SK-N-SH (cell line): Measurements from ENCODE around the gene SSRP1. TPM values are rescaled to one million over a fixed set of nuclear protein-coding genes. Genes with fewer than 3 reads are reported as not detected.

Experiments
- CTCF ChIA-PET: fragments of 300-600, 350-600 bp; formaldehyde crosslinking; extraction: SDS; loops from one replicate; lab custom pipeline; 2021; lab: Yijun Ruan, JAX
- POLR2A ChIA-PET: fragments of 350-600 bp; sonication (Branson Sonifier 250); formaldehyde crosslinking; extraction: SDS; loops from one replicate; lab custom pipeline; 2020; ENCODE audit warnings: antibody characterized with exemption, inconsistent platforms; lab: Yijun Ruan, JAX
- DNase-seq: peaks from one replicate; pipeline ENCODE4 v3.0.0; 2012
- H2AFZ ChIP-seq: fragments of 200-600 bp; sonication (generic); 2 replicates; pipeline ENCODE4 v1.8.1; 2016; ENCODE audit warnings: antibody characterized with exemption, mild to moderate bottlenecking, low read depth
- H3F3A ChIP-seq: fragments of 200-600 bp; sonication (generic); replicated peaks from 2 replicates; pipeline ENCODE3; 2016; ENCODE audit warnings: antibody characterized with exemption, mild to moderate bottlenecking; ENCODE audit not compliant: insufficient read depth
- H3K27ac ChIP-seq, 2 experiments: fragments of 200-500 bp in 1 of 2; fragments of 200-600 bp in 1 of 2; sonication (Bioruptor generic) in 1 of 2; sonication (generic), shearing (Covaris generic) in 1 of 2; 2 replicates each; pipeline versions ENCODE4 v1.5.1 to v1.6.1; 2014 to 2016; ENCODE audit warnings: low read depth in 2 of 2, inconsistent platforms in 1 of 2, low read length in 1 of 2, mild to moderate bottlenecking in 1 of 2, mixed read lengths in 1 of 2
- H3K27me3 ChIP-seq: fragments of 200-600 bp; sonication (generic), shearing (Covaris generic); 2 replicates; pipeline ENCODE4 v1.6.1; 2016; ENCODE audit warnings: mixed run types; ENCODE audit not compliant: insufficient read depth
- H3K36me3 ChIP-seq, 2 experiments: fragments of 200-500 bp in 1 of 2; fragments of 200-600 bp in 1 of 2; sonication (Bioruptor generic) in 1 of 2; sonication (generic) in 1 of 2; replicated peaks in 1 of 2; 2 replicates each; pipeline versions ENCODE3 to v1.5.1; 2014 to 2016; ENCODE audit warnings: low read length in 1 of 2, mild to moderate bottlenecking in 1 of 2; ENCODE audit not compliant: insufficient read depth in 2 of 2, control insufficient read depth in 1 of 2
- H3K4me1 ChIP-seq, 2 experiments: fragments of 200-500 bp in 1 of 2; fragments of 200-600 bp in 1 of 2; sonication (Bioruptor generic) in 1 of 2; sonication (generic), shearing (Covaris generic) in 1 of 2; 2 replicates each; pipeline versions ENCODE4 v1.5.1 to v1.6.1; 2014 to 2016; ENCODE audit warnings: low read depth in 1 of 2, low read length in 1 of 2, mixed run types in 1 of 2; ENCODE audit not compliant: insufficient read depth in 2 of 2, control insufficient read depth in 1 of 2
- H3K4me2 ChIP-seq: fragments of 200-600 bp; sonication (generic), shearing (Covaris generic); 2 replicates; pipeline ENCODE4 v1.6.1; 2017; ENCODE audit warnings: mixed run types
- H3K4me3 ChIP-seq, 2 experiments: fragments of 200-500 bp in 1 of 2; fragments of 200-600 bp in 1 of 2; sonication (Bioruptor generic) in 1 of 2; sonication (generic), shearing (Covaris generic) in 1 of 2; 2 replicates each; pipeline versions ENCODE4 v1.5.1 to v1.8.1; 2014 to 2016; ENCODE audit warnings: low read depth in 2 of 2, inconsistent platforms in 1 of 2, low read length in 1 of 2, mild to moderate bottlenecking in 1 of 2, mixed read lengths in 1 of 2, moderate library complexity in 1 of 2
- H3K79me2 ChIP-seq: fragments of 200-600 bp; sonication (generic); 2 replicates; pipeline ENCODE4 v1.8.1; 2017; ENCODE audit warnings: mild to moderate bottlenecking; ENCODE audit not compliant: insufficient read depth
- H3K9ac ChIP-seq: fragments of 200-600 bp; sonication (generic); 2 replicates; pipeline ENCODE4 v1.6.1; 2017; ENCODE audit warnings: mixed run types
- H3K9me2 ChIP-seq: fragments of 200-600 bp; sonication (generic); 2 replicates; pipeline ENCODE4 v1.6.1; 2017; ENCODE audit warnings: mixed run types
- H3K9me3 ChIP-seq: fragments of 200-600 bp; sonication (generic); 2 replicates; pipeline ENCODE4 v1.6.1; 2017; ENCODE audit warnings: mixed run types, mild to moderate bottlenecking, moderate library complexity
- H4K20me1 ChIP-seq: fragments of 200-600 bp; sonication (generic); 2 replicates; pipeline ENCODE4 v1.6.1; 2017; ENCODE audit warnings: mild to moderate bottlenecking, mixed run types; ENCODE audit not compliant: insufficient read depth
- CHD2 ChIP-seq: fragments of 150-350 bp; IDR thresholded peaks from 2 replicates; pipeline ENCODE4 v1.6.1; 2018; ENCODE audit warnings: low read length; ENCODE audit not compliant: partially characterized antibody
- EZH2phosphoT487 ChIP-seq: fragments of 200-600 bp; sonication (generic); IDR thresholded peaks from 2 replicates; pipeline ENCODE4 v1.6.1; 2017; ENCODE audit warnings: low read depth, mixed run types, mild to moderate bottlenecking, antibody characterized with exemption, moderate library complexity, borderline replicate concordance
- FOXJ3 ChIP-seq: sonication (generic); formaldehyde crosslinking; IDR thresholded peaks from 2 replicates; pipeline ENCODE4 v1.5.1; 2020; ENCODE audit warnings: mild to moderate bottlenecking, missing genetic modification reagents
- FOXM1 ChIP-seq: IDR thresholded peaks from 2 replicates; pipeline ENCODE4 v1.4.0; 2012; ENCODE audit warnings: low read depth, mild to moderate bottlenecking
- GATA2 ChIP-seq: sonication (generic); formaldehyde crosslinking; IDR thresholded peaks from 2 replicates; pipeline ENCODE4 v1.5.0; 2020; ENCODE audit warnings: mild to moderate bottlenecking, missing genetic modification reagents
- NFIC ChIP-seq: IDR thresholded peaks from 2 replicates; pipeline ENCODE4 v1.4.0; 2012; ENCODE audit warnings: borderline replicate concordance
- PBX3 ChIP-seq: IDR thresholded peaks from 2 replicates; pipeline ENCODE4; 2012
- TCF12 ChIP-seq: IDR thresholded peaks from 2 replicates; pipeline ENCODE4 v1.4.0; 2012
- YY1 ChIP-seq: IDR thresholded peaks from 2 replicates; pipeline ENCODE4 v1.4.0; 2012; ENCODE audit warnings: low read depth, mild to moderate bottlenecking
- WGBS: methylation state at CpG from one replicate; pipeline ENCODE4 v1.1.6; 2017; ENCODE audit warnings: low lambda C conversion rate; 5-methylcytosine and 5-hydroxymethylcytosine counted together
- polyA plus RNA-seq, 3 experiments: library from polyadenylated mRNA; depleted of rRNA; stranded (reverse); fragments of >200 nt; gene quantifications; 2 replicates each; pipeline ENCODE4 v1.2.3, GENCODE V29; 2012
- TF ChIP-seq, protein P1 (sequence below): IDR thresholded peaks from 2 replicates; pipeline ENCODE4 v1.4.0; 2012; ENCODE audit warnings: low read depth, borderline replicate concordance
- TF ChIP-seq, protein P2 (sequence below): fragments of 150-350 bp; IDR thresholded peaks from 2 replicates; pipeline ENCODE4 v1.6.1; 2016; ENCODE audit warnings: mild to moderate bottlenecking, low read depth, low read length
- TF ChIP-seq, protein P3 (sequence below): fragments of 150-350 bp; IDR thresholded peaks from 2 replicates; pipeline ENCODE4 v1.6.1; 2017; ENCODE audit warnings: antibody characterized with exemption, low read length, low read depth, borderline replicate concordance

The SSRP1 gene
- polyA plus RNA-seq, 1 of the 3 experiments (the other 2 are of a cell fraction): 137 TPM

DNA sequence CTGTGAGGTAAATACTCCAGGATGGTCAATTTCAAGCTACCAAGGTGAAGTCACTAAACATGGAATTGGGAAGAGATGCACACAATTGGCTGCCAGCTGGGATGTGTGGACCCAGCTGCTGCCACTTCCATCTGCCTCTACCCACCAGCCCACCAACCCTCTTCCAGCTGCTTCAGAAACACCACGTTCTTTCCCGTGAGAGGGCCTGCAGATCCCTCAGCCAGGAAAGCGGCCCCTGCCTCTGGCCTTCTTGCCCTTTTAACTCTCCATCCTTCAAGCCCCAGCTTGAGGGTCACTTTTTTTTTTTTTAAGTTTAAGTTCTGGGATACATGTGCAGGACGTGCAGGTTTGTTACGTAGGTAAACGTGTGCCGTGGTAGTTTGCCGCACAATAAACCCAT, 25.3 kb upstream of the SSRP1 start:
- Histone ChIP-seq H3K9me3 (no peaks in the 10 kb centered on the region), H3K4me3 (no peak overlapping the region), H3K4me2 (no peak overlapping the region), H3K27me3 (peaks cover 12% of the 10 kb centered on the region; the same call in 1 of the 2 replicates), H3K4me1 (no peaks in the 10 kb centered on the region; a peak in 1 of 4 replicates), H3K36me3 (no peaks in the 10 kb centered on the region), H3K9me2 (no peaks in the 10 kb centered on the region), H3K9ac (no peak overlapping the region), H3K79me2 (no peaks in the 10 kb centered on the region), H3K27ac (no peak overlapping the region), H4K20me1 (no peaks in the 10 kb centered on the region), H3F3A (no peaks in the 10 kb centered on the region), H2AFZ (no peak overlapping the region)
- no peak for TF ChIP-seq EZH2phosphoT487
- TF ChIP-seq, protein P1, sequence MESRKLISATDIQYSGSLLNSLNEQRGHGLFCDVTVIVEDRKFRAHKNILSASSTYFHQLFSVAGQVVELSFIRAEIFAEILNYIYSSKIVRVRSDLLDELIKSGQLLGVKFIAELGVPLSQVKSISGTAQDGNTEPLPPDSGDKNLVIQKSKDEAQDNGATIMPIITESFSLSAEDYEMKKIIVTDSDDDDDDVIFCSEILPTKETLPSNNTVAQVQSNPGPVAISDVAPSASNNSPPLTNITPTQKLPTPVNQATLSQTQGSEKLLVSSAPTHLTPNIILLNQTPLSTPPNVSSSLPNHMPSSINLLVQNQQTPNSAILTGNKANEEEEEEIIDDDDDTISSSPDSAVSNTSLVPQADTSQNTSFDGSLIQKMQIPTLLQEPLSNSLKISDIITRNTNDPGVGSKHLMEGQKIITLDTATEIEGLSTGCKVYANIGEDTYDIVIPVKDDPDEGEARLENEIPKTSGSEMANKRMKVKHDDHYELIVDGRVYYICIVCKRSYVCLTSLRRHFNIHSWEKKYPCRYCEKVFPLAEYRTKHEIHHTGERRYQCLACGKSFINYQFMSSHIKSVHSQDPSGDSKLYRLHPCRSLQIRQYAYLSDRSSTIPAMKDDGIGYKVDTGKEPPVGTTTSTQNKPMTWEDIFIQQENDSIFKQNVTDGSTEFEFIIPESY: no peak
- TF ChIP-seq GATA2 (CRISPR knock-in tag): no peak
- ChIA-PET POLR2A (no interaction called here), CTCF (interaction anchor here (0.7 to 7.1 kb wide), 5 partner anchors 11 to 166 kb away, joined by 3 to 33 read pairs (median 6); no protein-coding TSS in a partner anchor)
- no peak for DNase-seq
- WGBS: 83% methylated on average over 8 of the region's 8 CpGs

- no peak overlapping the region for H3K4me2 ChIP-seq
- DNase-seq: no peak
- H3K79me2 ChIP-seq: no peaks in the 10 kb centered on the region
- H3K27me3 ChIP-seq: peaks cover 12% of the 10 kb centered on the region; the same call in 1 of the 2 replicates
- H2AFZ ChIP-seq: no peak overlapping the region
- no peaks in the 10 kb centered on the region; a peak in 1 of 4 replicates for H3K4me1 ChIP-seq
- no peak overlapping the region for H3K4me3 ChIP-seq
- H4K20me1 ChIP-seq: no peaks in the 10 kb centered on the region
- CTCF ChIA-PET: interaction anchor here (0.6 to 7.1 kb wide), 6 partner anchors 10 to 253 kb away, joined by 3 to 33 read pairs (median 4); no protein-coding TSS in a partner anchor
- H3K9me3 ChIP-seq: no peaks in the 10 kb centered on the region
- H3K36me3 ChIP-seq: no peaks in the 10 kb centered on the region
- no peak overlapping the region for H3K9ac ChIP-seq
- WGBS: 69% methylated on average over 9 of the region's 9 CpGs
- no peaks in the 10 kb centered on the region for H3K9me2 ChIP-seq
- H3K27ac ChIP-seq: no peak overlapping the region
- no peaks in the 10 kb centered on the region for H3F3A ChIP-seq
- no peak for TF ChIP-seq TCF12
- TF ChIP-seq, all 33 proteins: peak for 0
- POLR2A ChIA-PET: no interaction called here
These were observed 24.4 kb upstream of the SSRP1 start for GRCh38 chr11:57359896-57360690.

DNA sequence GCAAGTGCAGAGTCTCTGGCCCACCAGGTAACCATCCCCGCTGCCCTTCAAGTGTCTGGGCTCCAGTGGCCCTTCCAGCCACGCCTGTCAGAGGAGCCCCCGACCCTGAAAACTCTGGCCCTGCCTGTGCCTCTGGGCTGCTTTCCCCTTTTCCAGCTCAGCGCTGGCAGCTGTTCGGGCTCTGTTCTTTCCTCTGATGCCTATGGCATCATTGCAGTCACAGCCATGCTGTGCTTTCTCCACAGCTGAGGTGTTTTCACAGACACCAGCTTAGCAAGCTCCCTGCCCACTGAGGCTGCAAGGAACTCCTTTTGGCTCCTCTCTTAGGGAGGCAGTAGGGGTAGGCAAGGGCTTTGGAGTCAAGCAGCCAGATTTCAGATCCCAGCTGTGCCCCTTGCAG, 23.7 kb upstream of the SSRP1 start:
- Histone ChIP-seq H3K9ac (no peak overlapping the region), H3K27ac (no peak overlapping the region), H2AFZ (no peak overlapping the region), H3K79me2 (no peaks in the 10 kb centered on the region), H4K20me1 (no peaks in the 10 kb centered on the region), H3K27me3 (peaks cover 12% of the 10 kb centered on the region; the same call in 1 of the 2 replicates), H3F3A (no peaks in the 10 kb centered on the region), H3K4me1 (no peaks in the 10 kb centered on the region; a peak in 1 of 4 replicates), H3K4me3 (no peak overlapping the region), H3K36me3 (no peaks in the 10 kb centered on the region), H3K9me2 (no peaks in the 10 kb centered on the region), H3K4me2 (no peak overlapping the region), H3K9me3 (no peaks in the 10 kb centered on the region)
- DNase-seq: no peak
- 45% methylated on average over 5 of the region's 5 CpGs for WGBS
- ChIA-PET CTCF (interaction anchor here (0.9 to 7.1 kb wide), 3 partner anchors 9 to 254 kb away, joined by 3 to 33 read pairs (median 14); no protein-coding TSS in a partner anchor), POLR2A (no interaction called here)
- TF ChIP-seq YY1: no peak
- TF ChIP-seq, protein P1: no peak
- TF ChIP-seq, protein P2, sequence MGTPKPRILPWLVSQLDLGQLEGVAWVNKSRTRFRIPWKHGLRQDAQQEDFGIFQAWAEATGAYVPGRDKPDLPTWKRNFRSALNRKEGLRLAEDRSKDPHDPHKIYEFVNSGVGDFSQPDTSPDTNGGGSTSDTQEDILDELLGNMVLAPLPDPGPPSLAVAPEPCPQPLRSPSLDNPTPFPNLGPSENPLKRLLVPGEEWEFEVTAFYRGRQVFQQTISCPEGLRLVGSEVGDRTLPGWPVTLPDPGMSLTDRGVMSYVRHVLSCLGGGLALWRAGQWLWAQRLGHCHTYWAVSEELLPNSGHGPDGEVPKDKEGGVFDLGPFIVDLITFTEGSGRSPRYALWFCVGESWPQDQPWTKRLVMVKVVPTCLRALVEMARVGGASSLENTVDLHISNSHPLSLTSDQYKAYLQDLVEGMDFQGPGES: no peak
- TF ChIP-seq FOXJ3 (CRISPR knock-in tag): no peak
- no peak for TF ChIP-seq FOXM1
- TF ChIP-seq, protein P3, sequence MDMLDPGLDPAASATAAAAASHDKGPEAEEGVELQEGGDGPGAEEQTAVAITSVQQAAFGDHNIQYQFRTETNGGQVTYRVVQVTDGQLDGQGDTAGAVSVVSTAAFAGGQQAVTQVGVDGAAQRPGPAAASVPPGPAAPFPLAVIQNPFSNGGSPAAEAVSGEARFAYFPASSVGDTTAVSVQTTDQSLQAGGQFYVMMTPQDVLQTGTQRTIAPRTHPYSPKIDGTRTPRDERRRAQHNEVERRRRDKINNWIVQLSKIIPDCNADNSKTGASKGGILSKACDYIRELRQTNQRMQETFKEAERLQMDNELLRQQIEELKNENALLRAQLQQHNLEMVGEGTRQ: no peak
- TF ChIP-seq NFIC: no peak
- no peak for TF ChIP-seq CHD2
- TF ChIP-seq PBX3: no peak
